Activated T-cell treated with anti-CD3 and anti-CD28 coated beads, Interleukin-2, amount 50 U/mL, for 72 hours (primary cell): ENCODE data around the gene TMEM164. TPM values are rescaled to one million over a fixed set of nuclear protein-coding genes. Genes with fewer than 3 reads are reported as not detected.

ENCODE experiments used
- ATAC-seq, 2 donors: fragments of 150-1000 bp; cut with Tn5 transposase; replicated peaks in 1 of 2; 2 replicates each; pipeline ENCODE4 v1.10.0; 2021; ENCODE audit warnings: moderate library complexity in 2 of 2, mild to moderate bottlenecking in 1 of 2
- DNase-seq, 2 donors: peaks; one replicate each; pipeline ENCODE4 v3.0.0; 2021 to 2022; ENCODE audit warnings: mixed read lengths in 1 of 2
- H3K27ac Mint-ChIP-seq: one replicate; pipeline ENCODE4 v1.8.0; 2022; ENCODE audit warnings: mild to moderate bottlenecking, moderate library complexity, mixed read lengths
- H3K27me3 Mint-ChIP-seq: one replicate; pipeline ENCODE4 v1.8.0; 2022; ENCODE audit warnings: low read depth, mixed read lengths
- H3K36me3 Mint-ChIP-seq, 2 donors: one replicate each; pipeline ENCODE4 v1.8.0; 2022; ENCODE audit warnings: mixed read lengths in 2 of 2, mild to moderate bottlenecking in 1 of 2; ENCODE audit not compliant: insufficient read depth in 2 of 2
- H3K4me1 Mint-ChIP-seq: one replicate; pipeline ENCODE4 v1.8.0; 2022; ENCODE audit warnings: low read depth, mixed read lengths
- H3K4me3 Mint-ChIP-seq, 2 donors: one replicate each; pipeline ENCODE4 v1.8.0; 2022; ENCODE audit warnings: mild to moderate bottlenecking in 2 of 2, mixed read lengths in 2 of 2, moderate library complexity in 2 of 2
- H3K9me3 Mint-ChIP-seq, 2 donors: one replicate each; pipeline ENCODE4 v1.8.0; 2022; ENCODE audit warnings: mixed read lengths in 2 of 2
- total RNA-seq, 2 donors: library from RNA; stranded (reverse); gene quantifications; one replicate each; pipeline ENCODE4 v1.2.3, GENCODE V29; 2022

The TMEM164 gene
- total RNA-seq, 2 donors from 2014 or later, result 15.0 to 19.5 TPM

DNA sequence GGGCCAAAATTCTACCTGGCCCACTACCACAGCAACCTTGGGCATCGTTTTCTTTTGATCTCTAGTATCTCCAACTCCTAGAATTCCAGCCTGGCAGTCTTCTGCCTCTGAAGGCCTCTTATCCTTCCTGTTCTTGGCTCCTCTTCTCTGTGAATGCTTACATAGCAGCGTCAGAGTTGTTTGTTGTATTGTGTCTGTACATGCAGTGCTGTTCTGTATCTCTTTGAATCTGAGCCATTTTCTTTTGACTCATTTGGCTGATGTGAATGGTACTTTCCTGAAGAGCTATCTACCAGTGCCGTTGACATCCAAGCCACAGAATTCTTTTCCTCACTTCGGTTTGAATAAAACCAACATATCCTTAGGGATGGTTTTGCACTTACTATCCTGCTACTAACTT is 79.2 kb downstream of the TMEM164 start:
- peaks cover 14% of the 10 kb centered on the region for H3K27me3 Mint-ChIP-seq
- H3K9me3 Mint-ChIP-seq, result no peaks in the 10 kb centered on the region
- DNase-seq (no peak), ATAC-seq (no peak)
- no peak overlapping the region for H3K27ac Mint-ChIP-seq
- H3K4me3 Mint-ChIP-seq, result no peak overlapping the region
- peaks cover 7% of the 10 kb centered on the region for H3K4me1 Mint-ChIP-seq
- H3K36me3 Mint-ChIP-seq, result no peaks in the 10 kb centered on the region

- Mint-ChIP-seq H3K9me3 (no peaks in the 10 kb centered on the region), H3K27me3 (peaks cover 14% of the 10 kb centered on the region), H3K4me1 (peaks cover 19% of the 10 kb centered on the region), H3K27ac (peak overlapping the region; percentile 93), H3K36me3 (no peaks in the 10 kb centered on the region), H3K4me3 (peak overlapping the region in 1 of 2 donors; percentile 27)
- no peak for DNase-seq
- ATAC-seq, result peak in 1 of 2 donors; percentile 4
Measured at GRCh38 chrX:110086162-110086915, 83.4 kb downstream of the TMEM164 start.

- Mint-ChIP-seq H3K36me3 (no peaks in the 10 kb centered on the region), H3K27me3 (peaks cover 9% of the 10 kb centered on the region), H3K4me1 (peaks cover 19% of the 10 kb centered on the region), H3K27ac (no peak overlapping the region), H3K4me3 (peak overlapping the region in 1 of 2 donors; percentile 23), H3K9me3 (no peaks in the 10 kb centered on the region)
- ATAC-seq (peak; percentile 75 to 90), DNase-seq (no peak)
Measured at GRCh38 chrX:110086916-110087484, 84.1 kb downstream of the TMEM164 start.

DNA sequence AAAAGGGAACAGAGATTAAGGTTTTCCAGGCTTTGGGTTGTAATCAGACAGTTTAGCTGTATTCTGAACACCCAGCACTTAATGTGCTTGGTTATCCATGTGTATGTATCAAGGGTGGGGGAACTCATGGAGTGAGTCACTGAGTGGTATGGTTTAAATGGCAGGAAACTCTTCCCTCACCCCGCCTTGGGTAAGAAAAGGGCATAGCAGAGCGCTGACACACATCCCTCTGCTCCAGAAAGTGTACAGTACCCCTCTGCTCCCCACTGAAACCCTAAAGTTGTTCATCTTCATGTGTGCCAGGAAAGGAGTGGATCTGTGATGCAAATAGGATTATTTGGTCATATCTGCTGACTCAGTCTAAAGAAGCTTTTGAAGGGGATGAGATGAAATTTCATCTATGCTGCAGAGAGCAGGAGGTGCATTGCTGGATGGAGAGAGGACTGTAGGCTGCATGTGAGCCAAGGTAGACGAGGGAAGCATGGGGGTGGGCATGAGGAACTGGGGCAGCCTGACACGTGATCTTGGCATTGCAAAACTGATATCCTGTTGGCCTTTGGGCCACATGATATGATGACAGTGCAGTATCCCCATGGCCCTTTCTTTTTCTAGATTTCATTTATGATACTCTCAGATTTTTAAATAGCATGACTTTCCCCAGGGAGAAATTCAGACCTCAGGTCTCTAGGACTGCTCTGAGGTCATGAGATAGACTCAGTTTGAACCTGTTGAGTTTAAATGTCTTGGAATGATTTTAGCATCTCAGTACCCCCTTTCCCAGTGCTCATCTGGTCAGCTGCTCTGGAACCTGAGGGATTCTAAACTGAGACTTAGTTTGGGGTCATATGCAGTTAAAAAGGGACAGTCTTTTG is 84.8 kb downstream of the TMEM164 start:
- H3K27ac Mint-ChIP-seq, result no peak overlapping the region
- peak; percentile 72 to 84 for ATAC-seq
- peaks cover 0 to 1% of the 10 kb centered on the region in 2 donors for H3K9me3 Mint-ChIP-seq
- H3K36me3 Mint-ChIP-seq, result no peaks in the 10 kb centered on the region
- H3K4me3 Mint-ChIP-seq, result peak overlapping the region in 1 of 2 donors; percentile 23
- H3K4me1 Mint-ChIP-seq, result peaks cover 19% of the 10 kb centered on the region
- DNase-seq, result peak; percentile 4 to 15
- peaks cover 2% of the 10 kb centered on the region for H3K27me3 Mint-ChIP-seq

GRCh38 chrX:110089656-110090403 is 86.9 kb downstream of the TMEM164 start:
- Mint-ChIP-seq H3K27me3 (no peaks in the 10 kb centered on the region), H3K4me3 (no peak overlapping the region), H3K36me3 (peaks cover 0 to 6% of the 10 kb centered on the region in 2 donors), H3K27ac (no peak overlapping the region), H3K9me3 (peaks cover 0 to 1% of the 10 kb centered on the region in 2 donors), H3K4me1 (peaks cover 19% of the 10 kb centered on the region)
- DNase-seq (no peak), ATAC-seq (no peak)

DNA sequence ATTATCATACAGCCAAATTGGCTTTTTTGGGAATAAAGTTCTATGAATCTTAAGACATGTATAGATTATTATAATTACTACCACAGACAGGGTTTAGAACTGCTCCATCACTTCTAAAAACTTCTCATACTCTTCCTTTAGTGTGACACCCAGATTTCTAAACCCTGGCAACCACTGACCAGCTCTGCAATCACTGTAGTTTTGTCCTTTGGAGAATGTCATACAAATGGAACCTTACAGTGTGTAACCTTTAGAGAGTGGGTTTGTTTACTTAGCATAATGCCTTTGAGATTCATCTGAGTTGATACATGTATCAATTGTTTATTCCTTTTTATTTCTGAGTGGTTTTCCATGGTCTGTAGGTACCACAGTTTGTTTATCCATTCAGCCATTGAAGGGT is 95.0 kb downstream of the TMEM164 start:
- no peak overlapping the region for H3K27ac Mint-ChIP-seq
- DNase-seq, result no peak
- H3K4me3 Mint-ChIP-seq, result no peak overlapping the region
- no peaks in the 10 kb centered on the region for H3K4me1 Mint-ChIP-seq
- no peak for ATAC-seq
- peaks cover 1% of the 10 kb centered on the region for H3K27me3 Mint-ChIP-seq
- H3K9me3 Mint-ChIP-seq, result no peaks in the 10 kb centered on the region
- H3K36me3 Mint-ChIP-seq, result peaks cover 0 to 8% of the 10 kb centered on the region in 2 donors

- Mint-ChIP-seq H3K27ac (no peak overlapping the region), H3K27me3 (peaks cover 7% of the 10 kb centered on the region), H3K4me1 (no peaks in the 10 kb centered on the region), H3K36me3 (no peaks in the 10 kb centered on the region), H3K9me3 (no peaks in the 10 kb centered on the region), H3K4me3 (no peak overlapping the region)
- no peak for ATAC-seq
- no peak for DNase-seq
Measured at GRCh38 chrX:110103344-110103743, 100.4 kb downstream of the TMEM164 start.

DNA sequence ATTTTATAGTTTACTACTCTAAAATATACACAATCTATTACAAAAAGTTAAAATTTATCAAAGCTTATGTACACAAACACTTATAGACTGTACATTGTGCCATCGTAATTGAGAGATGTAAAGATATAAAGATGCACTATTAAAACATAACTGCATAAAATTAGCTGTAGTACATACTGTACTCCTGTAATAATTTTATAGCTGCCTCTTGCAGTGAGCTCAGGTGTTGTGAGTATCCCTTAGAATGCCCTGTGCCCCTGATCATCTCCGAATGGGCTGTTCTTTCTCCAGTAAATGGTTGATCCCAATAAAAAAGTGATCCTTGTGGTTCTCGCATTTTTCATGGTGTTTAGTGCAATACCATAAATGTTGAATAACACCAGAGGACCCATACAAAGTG is 101.2 kb downstream of the TMEM164 start:
- Mint-ChIP-seq H3K4me3 (no peak overlapping the region), H3K27ac (no peak overlapping the region)

GRCh38 chrX:110108381-110108821 is 105.5 kb downstream of the TMEM164 start:
- Mint-ChIP-seq H3K27ac (no peak overlapping the region), H3K4me1 (no peaks in the 10 kb centered on the region), H3K4me3 (no peak overlapping the region), H3K9me3 (no peaks in the 10 kb centered on the region), H3K36me3 (no peaks in the 10 kb centered on the region), H3K27me3 (peaks cover under 1% of the 10 kb centered on the region)
- ATAC-seq (no peak), DNase-seq (no peak)

More for the DNA sequence above, 101.2 kb downstream of the TMEM164 start:
- ATAC-seq (no peak), DNase-seq (no peak)
- Mint-ChIP-seq H3K36me3 (no peaks in the 10 kb centered on the region), H3K9me3 (no peaks in the 10 kb centered on the region), H3K27me3 (peaks cover 7% of the 10 kb centered on the region), H3K4me1 (no peaks in the 10 kb centered on the region)

- no peaks in the 10 kb centered on the region for H3K9me3 Mint-ChIP-seq
- no peak overlapping the region for H3K4me3 Mint-ChIP-seq
- DNase-seq, result no peak
- ATAC-seq, result no peak
- H3K27ac Mint-ChIP-seq, result no peak overlapping the region
- no peaks in the 10 kb centered on the region for H3K27me3 Mint-ChIP-seq
- no peaks in the 10 kb centered on the region for H3K36me3 Mint-ChIP-seq
- H3K4me1 Mint-ChIP-seq, result no peaks in the 10 kb centered on the region
Measured at GRCh38 chrX:110114260-110114776, 111.4 kb downstream of the TMEM164 start.

DNA sequence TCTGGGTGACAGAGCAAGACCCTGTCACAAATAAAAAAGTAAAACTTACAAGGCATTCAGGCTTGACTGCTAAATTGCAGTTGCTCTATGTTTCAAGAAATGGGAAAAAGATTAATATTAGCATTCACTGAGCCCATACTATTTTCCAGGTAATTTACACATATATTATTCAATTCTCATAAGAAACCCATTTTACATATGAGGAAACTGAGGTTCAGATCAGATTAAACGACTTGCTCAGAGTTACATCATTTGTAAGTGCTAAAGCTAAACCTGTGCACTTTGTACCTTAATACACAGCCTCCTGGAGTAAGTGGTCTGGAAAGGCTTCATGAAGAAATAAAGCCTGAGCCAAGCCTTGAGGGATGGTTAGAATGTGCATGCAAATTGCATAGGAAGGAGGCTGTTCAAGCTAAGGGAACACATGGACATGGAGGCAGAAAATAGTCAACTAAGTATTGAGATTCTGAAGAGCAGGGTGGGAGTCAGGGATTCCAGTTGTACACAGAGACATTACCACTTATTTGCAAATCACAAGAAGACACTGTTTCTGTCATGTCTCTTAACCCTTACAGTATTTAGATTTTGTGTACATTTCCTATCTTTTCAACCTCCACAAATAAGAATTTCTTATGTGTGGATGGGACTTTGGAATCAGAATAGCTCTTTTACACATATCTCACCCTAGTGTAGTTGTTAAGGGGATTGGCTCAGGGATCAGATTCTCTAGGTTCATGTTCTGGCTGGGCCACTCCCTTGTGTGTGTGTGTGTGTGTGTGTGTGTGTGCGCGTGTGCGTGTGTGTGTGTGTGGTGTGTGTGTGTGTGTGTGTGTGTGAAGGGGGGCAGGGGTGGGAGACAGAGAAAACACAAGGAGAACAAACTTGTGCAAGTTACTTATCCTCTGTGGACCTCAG is 113.4 kb downstream of the TMEM164 start:
- no peak overlapping the region for H3K4me3 Mint-ChIP-seq
- H3K4me1 Mint-ChIP-seq, result no peaks in the 10 kb centered on the region
- ATAC-seq (no peak), DNase-seq (no peak)
- no peaks in the 10 kb centered on the region for H3K36me3 Mint-ChIP-seq
- H3K27ac Mint-ChIP-seq, result no peak overlapping the region
- no peaks in the 10 kb centered on the region for H3K9me3 Mint-ChIP-seq
- no peaks in the 10 kb centered on the region for H3K27me3 Mint-ChIP-seq

DNA sequence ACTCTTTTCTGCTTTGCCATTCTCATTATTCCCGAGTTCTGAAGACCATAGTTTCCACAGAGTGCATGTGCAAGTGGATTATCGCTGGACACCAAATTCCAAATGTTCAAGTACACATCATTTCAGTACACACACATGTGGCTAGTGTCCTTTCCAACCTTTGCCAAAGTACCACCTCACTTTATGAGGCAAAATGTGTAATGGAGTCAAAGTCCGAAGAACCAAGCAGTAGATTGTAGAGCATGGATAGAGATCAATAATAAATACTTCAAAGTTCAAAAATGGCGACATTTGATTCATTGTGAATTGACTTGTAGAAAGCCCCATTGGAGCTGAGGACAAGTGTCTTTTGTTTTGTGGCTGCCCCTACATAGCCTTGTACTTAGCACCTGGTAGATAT is 115.6 kb downstream of the TMEM164 start:
- H3K4me3 Mint-ChIP-seq, result no peak overlapping the region
- no peaks in the 10 kb centered on the region for H3K36me3 Mint-ChIP-seq
- H3K4me1 Mint-ChIP-seq, result no peaks in the 10 kb centered on the region
- H3K27ac Mint-ChIP-seq, result no peak overlapping the region
- no peak for ATAC-seq
- no peak for DNase-seq
- H3K27me3 Mint-ChIP-seq, result no peaks in the 10 kb centered on the region
- H3K9me3 Mint-ChIP-seq, result no peaks in the 10 kb centered on the region
